IMR-90 (cell line): ENCODE data around the gene SYT8. TPM values are rescaled to one million over a fixed set of nuclear protein-coding genes. Genes with fewer than 3 reads are reported as not detected.

Experiments used
- ATAC-seq: fragments of 200-7000 bp; cut with Tn5 transposase; 2 replicates; pipeline ENCODE4 v1.9.1; 2020; ENCODE audit warnings: low read depth, mild to moderate bottlenecking, moderate library complexity
- BruUV-seq: library from RNA; stranded (reverse); fragments of 400-500 nt; replicated peaks from 2 replicates; lab custom pipeline; 2021; lab: Mats Ljungman, UMichigan
- CTCF ChIA-PET: fragments of 300-600 bp; formaldehyde crosslinking; extraction: SDS; loops from one replicate; lab custom pipeline; 2021; ENCODE audit warnings: antibody characterized with exemption; lab: Yijun Ruan, JAX
- POLR2A ChIA-PET: fragments of 300-600 bp; sonication (Branson Sonifier 250); formaldehyde crosslinking; loops from one replicate; lab custom pipeline; 2022; ENCODE audit warnings: antibody characterized with exemption; ENCODE audit not compliant: unreplicated experiment; lab: Charles Lee
- DNase-seq: peaks from one replicate; pipeline ENCODE4 v3.0.0; 2013
- H2AFZ ChIP-seq: replicated peaks from 2 replicates; pipeline ENCODE3; 2013; ENCODE audit warnings: low read length, mild to moderate bottlenecking; ENCODE audit not compliant: poor library complexity
- H2AK5ac ChIP-seq: 2 replicates; pipeline ENCODE4 v1.6.1; 2013; ENCODE audit warnings: low read depth, low read length, inconsistent platforms
- H2AK9ac ChIP-seq: replicated peaks from 2 replicates; pipeline ENCODE3; 2013; ENCODE audit warnings: mild to moderate bottlenecking, low read depth, low read length, moderate library complexity; ENCODE audit not compliant: poor library complexity
- H2BK120ac ChIP-seq: 2 replicates; pipeline ENCODE4 v1.6.1; 2013; ENCODE audit warnings: low read depth, low read length, inconsistent platforms
- H2BK15ac ChIP-seq: 3 replicates; pipeline ENCODE4 v1.6.1; 2013; ENCODE audit warnings: low read depth, low read length, inconsistent platforms
- H2BK20ac ChIP-seq: 2 replicates; pipeline ENCODE4 v1.6.1; 2013; ENCODE audit warnings: low read depth, mild to moderate bottlenecking, inconsistent platforms, low read length, moderate library complexity
- H2BK5ac ChIP-seq: 2 replicates; pipeline ENCODE4 v1.6.1; 2013; ENCODE audit warnings: mild to moderate bottlenecking, low read depth, low read length, inconsistent platforms; ENCODE audit not compliant: poor library complexity, severe bottlenecking
- H3K14ac ChIP-seq: replicated peaks from 2 replicates; pipeline ENCODE4 v1.6.1; 2013; ENCODE audit warnings: low read depth, low read length, inconsistent platforms
- H3K18ac ChIP-seq: 2 replicates; pipeline ENCODE4 v1.6.1; 2013; ENCODE audit warnings: low read depth, low read length, control low read depth
- H3K23ac ChIP-seq: 2 replicates; pipeline ENCODE4 v1.6.1; 2013; ENCODE audit warnings: low read depth, low read length, inconsistent platforms
- H3K27ac ChIP-seq: 2 replicates; pipeline ENCODE4 v1.5.1; 2013; ENCODE audit warnings: mild to moderate bottlenecking, control low read depth, low read length; ENCODE audit not compliant: insufficient read depth
- H3K27me3 ChIP-seq: 2 replicates; pipeline ENCODE4 v1.6.1; 2013; ENCODE audit warnings: low read length; ENCODE audit not compliant: control insufficient read depth, insufficient read depth
- H3K36me3 ChIP-seq: 2 replicates; pipeline ENCODE4 v1.6.1; 2013; ENCODE audit warnings: low read length, mixed read lengths; ENCODE audit not compliant: control insufficient read depth, insufficient read depth
- H3K4ac ChIP-seq: 2 replicates; pipeline ENCODE4 v1.6.1; 2013; ENCODE audit warnings: low read depth, low read length, inconsistent platforms
- H3K4me1 ChIP-seq: 2 replicates; pipeline ENCODE4 v1.6.1; 2013; ENCODE audit warnings: low read length, mixed read lengths; ENCODE audit not compliant: control insufficient read depth, insufficient read depth
- H3K4me2 ChIP-seq: 2 replicates; pipeline ENCODE4 v1.6.1; 2013; ENCODE audit warnings: low read depth, mild to moderate bottlenecking, control low read depth, low read length, moderate library complexity
- H3K4me3 ChIP-seq: 2 replicates; pipeline ENCODE4 v1.5.1; 2013; ENCODE audit warnings: low read depth, mild to moderate bottlenecking, control low read depth, low read length, moderate library complexity; ENCODE audit not compliant: insufficient read depth
- H3K56ac ChIP-seq: 2 replicates; pipeline ENCODE4 v1.6.1; 2013; ENCODE audit warnings: low read length, inconsistent platforms; ENCODE audit not compliant: insufficient read depth; ENCODE audit errors: extremely low read depth
- H3K79me1 ChIP-seq, 2 experiments: 2 replicates each; pipeline ENCODE4 v1.6.1; 2013; ENCODE audit warnings: low read length in 2 of 2, inconsistent platforms in 1 of 2, low read depth in 1 of 2
- H3K9ac ChIP-seq: 2 replicates; pipeline ENCODE4 v1.6.1; 2013; ENCODE audit warnings: low read depth, low read length, control low read depth
- H3K9me1 ChIP-seq: 2 replicates; pipeline ENCODE4 v1.6.1; 2013; ENCODE audit warnings: low read length, inconsistent platforms; ENCODE audit not compliant: insufficient read depth
- H3K9me3 ChIP-seq: 2 replicates; pipeline ENCODE4 v1.6.1; 2013; ENCODE audit warnings: low read length; ENCODE audit not compliant: control insufficient read depth, insufficient read depth
- H4K20me1 ChIP-seq: 2 replicates; pipeline ENCODE4 v1.6.1; 2013; ENCODE audit warnings: low read length, inconsistent platforms; ENCODE audit not compliant: insufficient read depth
- H4K5ac ChIP-seq: 2 replicates; pipeline ENCODE4 v1.6.1; 2013; ENCODE audit warnings: mild to moderate bottlenecking, low read depth, low read length, control low read depth
- H4K8ac ChIP-seq, 2 experiments: 2 replicates each; pipeline ENCODE4 v1.6.1; 2013; ENCODE audit warnings: low read depth in 2 of 2, low read length in 2 of 2, control low read depth in 1 of 2, inconsistent platforms in 1 of 2
- H4K91ac ChIP-seq: 2 replicates; pipeline ENCODE4 v1.6.1; 2013; ENCODE audit warnings: low read depth, low read length, inconsistent platforms; ENCODE audit not compliant: insufficient read depth
- BHLHE40 ChIP-seq: fragments of 150-350 bp; IDR thresholded peaks from 2 replicates; pipeline ENCODE4 v1.6.1; 2016; ENCODE audit warnings: mild to moderate bottlenecking, low read depth, low read length
- CEBPB ChIP-seq: IDR thresholded peaks from 2 replicates; pipeline ENCODE4 v1.6.1; 2012; ENCODE audit warnings: low read depth, low read length, improper control_type of control experiment
- CHD1 ChIP-seq: IDR thresholded peaks from 2 replicates; pipeline ENCODE4 v1.6.1; 2012; ENCODE audit warnings: low read depth, low read length, improper control_type of control experiment
- ELK1 ChIP-seq: fragments of 150-350 bp; IDR thresholded peaks from 2 replicates; pipeline ENCODE4 v1.6.1; 2016; ENCODE audit warnings: low read depth, mild to moderate bottlenecking, low read length, moderate library complexity, borderline replicate concordance
- FOS ChIP-seq: fragments of 150-350 bp; IDR thresholded peaks from 2 replicates; pipeline ENCODE4 v1.6.1; 2016; ENCODE audit warnings: low read depth, low read length
- MAFK ChIP-seq: IDR thresholded peaks from 2 replicates; pipeline ENCODE4 v1.6.1; 2012; ENCODE audit warnings: low read depth, low read length, improper control_type of control experiment
- MAZ ChIP-seq: IDR thresholded peaks from 2 replicates; pipeline ENCODE4 v1.6.1; 2012; ENCODE audit warnings: low read depth, mild to moderate bottlenecking, low read length, improper control_type of control experiment, moderate library complexity, borderline replicate concordance
- MXI1 ChIP-seq: IDR thresholded peaks from 2 replicates; pipeline ENCODE4 v1.6.1; 2012; ENCODE audit warnings: low read depth, mild to moderate bottlenecking, low read length, moderate library complexity, borderline replicate concordance
- NFE2L2 ChIP-seq: fragments of 150-350 bp; IDR thresholded peaks from 2 replicates; pipeline ENCODE4 v1.6.1; 2016; ENCODE audit warnings: low read depth, mild to moderate bottlenecking, low read length
- POLR2A ChIP-seq: IDR thresholded peaks from 2 replicates; pipeline ENCODE4 v1.6.1; 2012; ENCODE audit warnings: mild to moderate bottlenecking, low read depth, low read length
- RAD21 ChIP-seq: IDR thresholded peaks from 2 replicates; pipeline ENCODE4 v1.6.1; 2012; ENCODE audit warnings: low read length, improper control_type of control experiment
- RCOR1 ChIP-seq: IDR thresholded peaks from 2 replicates; pipeline ENCODE4 v1.6.1; 2012; ENCODE audit warnings: mild to moderate bottlenecking, low read length, improper control_type of control experiment; ENCODE audit not compliant: insufficient replicate concordance
- RFX5 ChIP-seq: IDR thresholded peaks from 2 replicates; pipeline ENCODE4 v1.8.0; 2012; ENCODE audit warnings: low read depth, mild to moderate bottlenecking, low read length, moderate library complexity
- SMC3 ChIP-seq: fragments of 150-350 bp; IDR thresholded peaks from 2 replicates; pipeline ENCODE4 v1.6.1; 2016; ENCODE audit warnings: low read depth, mild to moderate bottlenecking, antibody characterized with exemption, low read length, moderate library complexity
- WGBS, 2 experiments: methylation state at CpG; one replicate each; pipeline versions ENCODE4 v1.1.5 to v1.1.7; 2013; ENCODE audit warnings: missing lambda C conversion rate in 2 of 2; ENCODE audit not compliant: insufficient read length in 1 of 2; ENCODE audit errors: extremely low coverage in 2 of 2; 5-methylcytosine and 5-hydroxymethylcytosine counted together
- dilution Hi-C: fragments of 300-500 bp; cut with HindIII; formaldehyde crosslinking; loops from one replicate; pipeline ENCODE4 v1.14.3; 2018; ENCODE audit warnings: low sequenced_read_pairs; ENCODE audit not compliant: unreplicated experiment
- in situ Hi-C: fragments of 300-500 bp; cut with MboI; formaldehyde crosslinking; loops from 3 replicates; pipeline ENCODE4 v1.14.3; 2019; ENCODE audit warnings: low sequenced_read_pairs, inconsistent platforms, mixed read lengths
- intact Hi-C: fragments of 100-400 bp; cut with micrococcal nuclease; formaldehyde crosslinking; loops from 2 replicates; pipeline ENCODE4 v1.10.0; 2022
- polyA plus RNA-seq, 3 experiments: library from polyadenylated mRNA; depleted of rRNA; stranded (reverse); fragments of >200 nt; gene quantifications; 2 replicates each; pipeline ENCODE4 v1.2.3, GENCODE V29; 2012; ENCODE audit warnings: low replicate concordance in 1 of 3
- total RNA-seq: library from RNA; depleted of rRNA; stranded (reverse); fragments of >200 nt; gene quantifications from 2 replicates; pipeline ENCODE4 v1.2.3, GENCODE V29; 2012
- TF ChIP-seq, protein P1 (sequence below): fragments of 150-350 bp; IDR thresholded peaks from 2 replicates; pipeline ENCODE4 v1.6.1; 2017; ENCODE audit warnings: mild to moderate bottlenecking, antibody characterized with exemption, low read length, low read depth
- TF ChIP-seq, protein P2 (sequence below): conservative IDR thresholded peaks from 2 replicates; pipeline ENCODE4 v1.5.1; 2012; ENCODE audit warnings: mild to moderate bottlenecking, low read depth, low read length, improper control_type of control experiment

Gene SYT8
- total and polyA plus RNA-seq, 2 of the 4 experiments (the other 2 are of a cell fraction) = not detected

GRCh38 chr11:1853376-1854131, 18.8 kb downstream of the SYT8 start:
- no peak overlapping the region for H3K18ac ChIP-seq
- ATAC-seq = no peak
- no peak overlapping the region for H2AK9ac ChIP-seq
- WGBS, 2 experiments = 60% methylated on average over 8 of the region's 19 CpGs; no CpG with 5 or more reads in 1 of the 2 experiments
- dilution Hi-C loops (no loop called here), in situ Hi-C loops (no loop called here), intact Hi-C loops (no loop called here)
- H3K14ac ChIP-seq = no peak overlapping the region
- H2BK5ac ChIP-seq = no peak overlapping the region
- no peak overlapping the region for H4K5ac ChIP-seq
- H3K4me2 ChIP-seq = no peak overlapping the region
- no peak overlapping the region for H3K9ac ChIP-seq
- no TSS peak for BruUV-seq
- no peak overlapping the region for H2BK20ac ChIP-seq
- H3K4ac ChIP-seq = no peak overlapping the region
- H4K20me1 ChIP-seq = no peaks in the 10 kb centered on the region
- no peak for DNase-seq
- no peak overlapping the region for H3K4me3 ChIP-seq
- H3K27ac ChIP-seq = no peak overlapping the region
- H2AK5ac ChIP-seq = no peak overlapping the region
- no peak overlapping the region for H2BK15ac ChIP-seq
- TF ChIP-seq MXI1 (no peak), RCOR1 (no peak), ELK1 (no peak), MAZ (no peak), CHD1 (no peak), CEBPB (no peak), FOS (no peak), SMC3 (no peak), BHLHE40 (no peak), RAD21 (no peak), MAFK (no peak), NFE2L2 (no peak), RFX5 (no peak), POLR2A (no peak)
- TF ChIP-seq, protein P1, sequence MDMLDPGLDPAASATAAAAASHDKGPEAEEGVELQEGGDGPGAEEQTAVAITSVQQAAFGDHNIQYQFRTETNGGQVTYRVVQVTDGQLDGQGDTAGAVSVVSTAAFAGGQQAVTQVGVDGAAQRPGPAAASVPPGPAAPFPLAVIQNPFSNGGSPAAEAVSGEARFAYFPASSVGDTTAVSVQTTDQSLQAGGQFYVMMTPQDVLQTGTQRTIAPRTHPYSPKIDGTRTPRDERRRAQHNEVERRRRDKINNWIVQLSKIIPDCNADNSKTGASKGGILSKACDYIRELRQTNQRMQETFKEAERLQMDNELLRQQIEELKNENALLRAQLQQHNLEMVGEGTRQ = no peak
- TF ChIP-seq, protein P2, sequence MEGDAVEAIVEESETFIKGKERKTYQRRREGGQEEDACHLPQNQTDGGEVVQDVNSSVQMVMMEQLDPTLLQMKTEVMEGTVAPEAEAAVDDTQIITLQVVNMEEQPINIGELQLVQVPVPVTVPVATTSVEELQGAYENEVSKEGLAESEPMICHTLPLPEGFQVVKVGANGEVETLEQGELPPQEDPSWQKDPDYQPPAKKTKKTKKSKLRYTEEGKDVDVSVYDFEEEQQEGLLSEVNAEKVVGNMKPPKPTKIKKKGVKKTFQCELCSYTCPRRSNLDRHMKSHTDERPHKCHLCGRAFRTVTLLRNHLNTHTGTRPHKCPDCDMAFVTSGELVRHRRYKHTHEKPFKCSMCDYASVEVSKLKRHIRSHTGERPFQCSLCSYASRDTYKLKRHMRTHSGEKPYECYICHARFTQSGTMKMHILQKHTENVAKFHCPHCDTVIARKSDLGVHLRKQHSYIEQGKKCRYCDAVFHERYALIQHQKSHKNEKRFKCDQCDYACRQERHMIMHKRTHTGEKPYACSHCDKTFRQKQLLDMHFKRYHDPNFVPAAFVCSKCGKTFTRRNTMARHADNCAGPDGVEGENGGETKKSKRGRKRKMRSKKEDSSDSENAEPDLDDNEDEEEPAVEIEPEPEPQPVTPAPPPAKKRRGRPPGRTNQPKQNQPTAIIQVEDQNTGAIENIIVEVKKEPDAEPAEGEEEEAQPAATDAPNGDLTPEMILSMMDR = no peak
- H2AFZ ChIP-seq = no peak overlapping the region
- no peak overlapping the region for H4K8ac ChIP-seq
- no peak overlapping the region for H4K91ac ChIP-seq
- peaks cover 37% of the 10 kb centered on the region for H3K27me3 ChIP-seq
- H3K36me3 ChIP-seq = no peaks in the 10 kb centered on the region
- H3K9me3 ChIP-seq = no peaks in the 10 kb centered on the region
- ChIA-PET POLR2A (no interaction called here), CTCF (no interaction called here)
- no peaks in the 10 kb centered on the region for H3K4me1 ChIP-seq
- no peak overlapping the region for H3K56ac ChIP-seq
- no peaks in the 10 kb centered on the region for H3K9me1 ChIP-seq
- H3K23ac ChIP-seq = no peak overlapping the region
- H3K79me1 ChIP-seq = no peaks in the 10 kb centered on the region
- no peak overlapping the region for H2BK120ac ChIP-seq
